ENCODE results near the gene CFAP43. TPM values are rescaled to one million over a fixed set of nuclear protein-coding genes. Genes with fewer than 3 reads are reported as not detected.

The CFAP43 gene
- total and polyA plus RNA-seq, 2 experiments from 2014 or later: 0.24 to 0.44 TPM

DNA sequence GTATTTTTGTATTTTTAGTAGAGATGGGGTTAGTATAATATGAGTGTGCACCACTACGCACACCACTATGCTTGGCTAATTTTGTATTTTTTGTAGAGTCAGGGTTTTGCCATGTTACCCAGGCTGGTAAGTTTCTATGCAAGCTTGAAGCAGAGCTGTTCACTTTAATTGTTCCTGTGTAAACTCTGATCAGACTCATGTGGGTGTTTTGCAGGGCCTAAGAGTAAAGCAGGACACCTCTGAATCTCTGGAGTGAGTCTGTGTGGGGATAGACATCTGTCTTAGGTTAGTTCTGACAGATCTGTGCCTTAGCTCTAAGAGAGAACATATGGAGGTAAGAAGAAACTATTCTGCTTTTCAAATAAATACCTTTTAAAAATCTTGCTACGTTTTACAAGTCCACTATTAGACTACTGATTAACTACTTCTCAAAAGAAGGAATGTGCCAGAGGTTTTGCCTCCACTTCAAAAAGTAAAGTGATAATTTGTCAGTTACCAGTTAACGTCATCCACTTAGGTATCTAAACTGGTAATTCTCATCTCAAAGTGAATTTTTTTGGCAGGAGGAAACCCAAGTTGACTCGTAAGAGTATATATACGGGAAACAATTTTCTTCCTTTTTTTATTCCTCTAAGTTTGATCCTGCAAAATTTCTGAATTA lies 147.6 kb downstream of the CFAP43 start:
- Histone ChIP-seq H3K27me3 (ENCODE audit: insufficient read depth) (no peaks in the 10 kb centered on the region), H2AFZ (peak overlapping the region; percentile 29; the same call in 1 of the 2 replicates), H3K79me2 (replicated peaks; ENCODE audit: insufficient read depth) (no peaks in the 10 kb centered on the region), H3K4me1 (ENCODE audit: insufficient read depth) (peaks cover 13% of the 10 kb centered on the region), H4K20me1 (replicated peaks; ENCODE audit: insufficient read depth) (no peaks in the 10 kb centered on the region), H3K9me2 (ENCODE audit: insufficient read depth) (no peaks in the 10 kb centered on the region), H3K27ac (ENCODE audit: low read depth) (no peak overlapping the region), H3K4me2 (no peak overlapping the region), H3K4me3 (no peak overlapping the region), H3K36me3 (ENCODE audit: insufficient read depth) (no peaks in the 10 kb centered on the region), H3F3A (replicated peaks; ENCODE audit: low read depth) (no peaks in the 10 kb centered on the region)
- H3K4me3 Mint-ChIP-seq: no peak overlapping the region
- TF ChIP-seq, protein P1, sequence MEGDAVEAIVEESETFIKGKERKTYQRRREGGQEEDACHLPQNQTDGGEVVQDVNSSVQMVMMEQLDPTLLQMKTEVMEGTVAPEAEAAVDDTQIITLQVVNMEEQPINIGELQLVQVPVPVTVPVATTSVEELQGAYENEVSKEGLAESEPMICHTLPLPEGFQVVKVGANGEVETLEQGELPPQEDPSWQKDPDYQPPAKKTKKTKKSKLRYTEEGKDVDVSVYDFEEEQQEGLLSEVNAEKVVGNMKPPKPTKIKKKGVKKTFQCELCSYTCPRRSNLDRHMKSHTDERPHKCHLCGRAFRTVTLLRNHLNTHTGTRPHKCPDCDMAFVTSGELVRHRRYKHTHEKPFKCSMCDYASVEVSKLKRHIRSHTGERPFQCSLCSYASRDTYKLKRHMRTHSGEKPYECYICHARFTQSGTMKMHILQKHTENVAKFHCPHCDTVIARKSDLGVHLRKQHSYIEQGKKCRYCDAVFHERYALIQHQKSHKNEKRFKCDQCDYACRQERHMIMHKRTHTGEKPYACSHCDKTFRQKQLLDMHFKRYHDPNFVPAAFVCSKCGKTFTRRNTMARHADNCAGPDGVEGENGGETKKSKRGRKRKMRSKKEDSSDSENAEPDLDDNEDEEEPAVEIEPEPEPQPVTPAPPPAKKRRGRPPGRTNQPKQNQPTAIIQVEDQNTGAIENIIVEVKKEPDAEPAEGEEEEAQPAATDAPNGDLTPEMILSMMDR (conservative IDR thresholded peaks at IDR 0.05; ENCODE audit: low read depth in 2 of 2): no peak
- TF ChIP-seq, protein P2, sequence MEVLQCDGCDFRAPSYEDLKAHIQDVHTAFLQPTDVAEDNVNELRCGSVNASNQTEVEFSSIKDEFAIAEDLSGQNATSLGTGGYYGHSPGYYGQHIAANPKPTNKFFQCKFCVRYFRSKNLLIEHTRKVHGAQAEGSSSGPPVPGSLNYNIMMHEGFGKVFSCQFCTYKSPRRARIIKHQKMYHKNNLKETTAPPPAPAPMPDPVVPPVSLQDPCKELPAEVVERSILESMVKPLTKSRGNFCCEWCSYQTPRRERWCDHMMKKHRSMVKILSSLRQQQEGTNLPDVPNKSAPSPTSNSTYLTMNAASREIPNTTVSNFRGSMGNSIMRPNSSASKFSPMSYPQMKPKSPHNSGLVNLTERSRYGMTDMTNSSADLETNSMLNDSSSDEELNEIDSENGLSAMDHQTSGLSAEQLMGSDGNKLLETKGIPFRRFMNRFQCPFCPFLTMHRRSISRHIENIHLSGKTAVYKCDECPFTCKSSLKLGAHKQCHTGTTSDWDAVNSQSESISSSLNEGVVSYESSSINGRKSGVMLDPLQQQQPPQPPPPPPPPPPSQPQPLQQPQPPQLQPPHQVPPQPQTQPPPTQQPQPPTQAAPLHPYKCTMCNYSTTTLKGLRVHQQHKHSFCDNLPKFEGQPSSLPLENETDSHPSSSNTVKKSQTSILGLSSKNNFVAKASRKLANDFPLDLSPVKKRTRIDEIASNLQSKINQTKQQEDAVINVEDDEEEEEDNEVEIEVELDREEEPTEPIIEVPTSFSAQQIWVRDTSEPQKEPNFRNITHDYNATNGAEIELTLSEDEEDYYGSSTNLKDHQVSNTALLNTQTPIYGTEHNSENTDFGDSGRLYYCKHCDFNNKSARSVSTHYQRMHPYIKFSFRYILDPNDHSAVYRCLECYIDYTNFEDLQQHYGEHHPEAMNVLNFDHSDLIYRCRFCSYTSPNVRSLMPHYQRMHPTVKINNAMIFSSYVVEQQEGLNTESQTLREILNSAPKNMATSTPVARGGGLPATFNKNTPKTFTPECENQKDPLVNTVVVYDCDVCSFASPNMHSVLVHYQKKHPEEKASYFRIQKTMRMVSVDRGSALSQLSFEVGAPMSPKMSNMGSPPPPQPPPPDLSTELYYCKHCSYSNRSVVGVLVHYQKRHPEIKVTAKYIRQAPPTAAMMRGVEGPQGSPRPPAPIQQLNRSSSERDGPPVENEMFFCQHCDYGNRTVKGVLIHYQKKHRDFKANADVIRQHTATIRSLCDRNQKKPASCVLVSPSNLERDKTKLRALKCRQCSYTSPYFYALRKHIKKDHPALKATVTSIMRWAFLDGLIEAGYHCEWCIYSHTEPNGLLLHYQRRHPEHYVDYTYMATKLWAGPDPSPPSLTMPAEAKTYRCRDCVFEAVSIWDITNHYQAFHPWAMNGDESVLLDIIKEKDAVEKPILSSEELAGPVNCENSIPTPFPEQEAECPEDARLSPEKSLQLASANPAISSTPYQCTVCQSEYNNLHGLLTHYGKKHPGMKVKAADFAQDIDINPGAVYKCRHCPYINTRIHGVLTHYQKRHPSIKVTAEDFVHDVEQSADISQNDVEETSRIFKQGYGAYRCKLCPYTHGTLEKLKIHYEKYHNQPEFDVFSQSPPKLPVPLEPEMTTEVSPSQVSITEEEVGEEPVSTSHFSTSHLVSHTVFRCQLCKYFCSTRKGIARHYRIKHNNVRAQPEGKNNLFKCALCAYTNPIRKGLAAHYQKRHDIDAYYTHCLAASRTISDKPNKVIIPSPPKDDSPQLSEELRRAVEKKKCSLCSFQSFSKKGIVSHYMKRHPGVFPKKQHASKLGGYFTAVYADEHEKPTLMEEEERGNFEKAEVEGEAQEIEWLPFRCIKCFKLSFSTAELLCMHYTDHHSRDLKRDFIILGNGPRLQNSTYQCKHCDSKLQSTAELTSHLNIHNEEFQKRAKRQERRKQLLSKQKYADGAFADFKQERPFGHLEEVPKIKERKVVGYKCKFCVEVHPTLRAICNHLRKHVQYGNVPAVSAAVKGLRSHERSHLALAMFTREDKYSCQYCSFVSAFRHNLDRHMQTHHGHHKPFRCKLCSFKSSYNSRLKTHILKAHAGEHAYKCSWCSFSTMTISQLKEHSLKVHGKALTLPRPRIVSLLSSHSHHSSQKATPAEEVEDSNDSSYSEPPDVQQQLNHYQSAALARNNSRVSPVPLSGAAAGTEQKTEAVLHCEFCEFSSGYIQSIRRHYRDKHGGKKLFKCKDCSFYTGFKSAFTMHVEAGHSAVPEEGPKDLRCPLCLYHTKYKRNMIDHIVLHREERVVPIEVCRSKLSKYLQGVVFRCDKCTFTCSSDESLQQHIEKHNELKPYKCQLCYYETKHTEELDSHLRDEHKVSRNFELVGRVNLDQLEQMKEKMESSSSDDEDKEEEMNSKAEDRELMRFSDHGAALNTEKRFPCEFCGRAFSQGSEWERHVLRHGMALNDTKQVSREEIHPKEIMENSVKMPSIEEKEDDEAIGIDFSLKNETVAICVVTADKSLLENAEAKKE (CRISPR knock-in tag; IDR thresholded peaks at IDR 0.05): no peak
- no peak for TF ChIP-seq STAT1 (IDR thresholded peaks at IDR 0.05; ENCODE audit: unreplicated experiment)
- TF ChIP-seq ZNF331 (CRISPR knock-in tag; IDR thresholded peaks at IDR 0.05; ENCODE audit: low read depth): no peak
- no peak for TF ChIP-seq POLR2AphosphoS5 (IDR thresholded peaks at IDR 0.05; ENCODE audit: low read depth)
- TF ChIP-seq, protein P3, sequence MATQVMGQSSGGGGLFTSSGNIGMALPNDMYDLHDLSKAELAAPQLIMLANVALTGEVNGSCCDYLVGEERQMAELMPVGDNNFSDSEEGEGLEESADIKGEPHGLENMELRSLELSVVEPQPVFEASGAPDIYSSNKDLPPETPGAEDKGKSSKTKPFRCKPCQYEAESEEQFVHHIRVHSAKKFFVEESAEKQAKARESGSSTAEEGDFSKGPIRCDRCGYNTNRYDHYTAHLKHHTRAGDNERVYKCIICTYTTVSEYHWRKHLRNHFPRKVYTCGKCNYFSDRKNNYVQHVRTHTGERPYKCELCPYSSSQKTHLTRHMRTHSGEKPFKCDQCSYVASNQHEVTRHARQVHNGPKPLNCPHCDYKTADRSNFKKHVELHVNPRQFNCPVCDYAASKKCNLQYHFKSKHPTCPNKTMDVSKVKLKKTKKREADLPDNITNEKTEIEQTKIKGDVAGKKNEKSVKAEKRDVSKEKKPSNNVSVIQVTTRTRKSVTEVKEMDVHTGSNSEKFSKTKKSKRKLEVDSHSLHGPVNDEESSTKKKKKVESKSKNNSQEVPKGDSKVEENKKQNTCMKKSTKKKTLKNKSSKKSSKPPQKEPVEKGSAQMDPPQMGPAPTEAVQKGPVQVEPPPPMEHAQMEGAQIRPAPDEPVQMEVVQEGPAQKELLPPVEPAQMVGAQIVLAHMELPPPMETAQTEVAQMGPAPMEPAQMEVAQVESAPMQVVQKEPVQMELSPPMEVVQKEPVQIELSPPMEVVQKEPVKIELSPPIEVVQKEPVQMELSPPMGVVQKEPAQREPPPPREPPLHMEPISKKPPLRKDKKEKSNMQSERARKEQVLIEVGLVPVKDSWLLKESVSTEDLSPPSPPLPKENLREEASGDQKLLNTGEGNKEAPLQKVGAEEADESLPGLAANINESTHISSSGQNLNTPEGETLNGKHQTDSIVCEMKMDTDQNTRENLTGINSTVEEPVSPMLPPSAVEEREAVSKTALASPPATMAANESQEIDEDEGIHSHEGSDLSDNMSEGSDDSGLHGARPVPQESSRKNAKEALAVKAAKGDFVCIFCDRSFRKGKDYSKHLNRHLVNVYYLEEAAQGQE (IDR thresholded peaks at IDR 0.05; ENCODE audit: unreplicated experiment): no peak
- TF ChIP-seq EZH2phosphoT487 (IDR thresholded peaks at IDR 0.05; ENCODE audit: unreplicated experiment): no peak
- no peak for TF ChIP-seq CREB1 (CRISPR knock-in tag; IDR thresholded peaks at IDR 0.05; ENCODE audit: low read depth)
- TF ChIP-seq JUNB (IDR thresholded peaks at IDR 0.05; ENCODE audit: unreplicated experiment): no peak
- no peak for TF ChIP-seq EZH2 (IDR thresholded peaks at IDR 0.05; ENCODE audit: low read depth, unreplicated experiment)
- no peaks in the 10 kb centered on the region for H3K36me3 Mint-ChIP-seq (ENCODE audit: low read depth)
- no peaks in the 10 kb centered on the region for H3K27me3 Mint-ChIP-seq (ENCODE audit: insufficient read depth, low read depth, poor library complexity)
- ATAC-seq (no peak), DNase-seq (ENCODE audit: low spot score) (no peak)
- no peaks in the 10 kb centered on the region for H3K9me3 Mint-ChIP-seq
- H3K27ac Mint-ChIP-seq: no peak overlapping the region
- H3K4me1 Mint-ChIP-seq: peaks cover 20% of the 10 kb centered on the region

Measured in GM23338 (cell line).